GM18505 (cell line): ENCODE measurements around the gene LIM2.

Experiments used
- ATAC-seq: cut with Tn5 transposase; IDR thresholded peaks from one replicate; pipeline ENCODE4 v1.9.1; 2021; ENCODE audit not compliant: unreplicated experiment
- POLR2A ChIP-seq: IDR thresholded peaks from 4 replicates; pipeline ENCODE4 v1.6.1; 2011; ENCODE audit warnings: borderline replicate concordance; ENCODE audit not compliant: insufficient read depth, insufficient read length; ENCODE audit errors: extremely low read depth

LIM2 gene

GRCh38 chr19:51331193-51331592 lies 56.6 kb downstream of the LIM2 start:
- TF ChIP-seq POLR2A = no peak
- ATAC-seq = no peak

- TF ChIP-seq POLR2A = no peak
- no peak for ATAC-seq
Observed at GRCh38 chr19:51330366-51330765, 57.4 kb downstream of the LIM2 start.
